ENCODE measurements around the gene PTPN5. TPM values are rescaled to one million over a fixed set of nuclear protein-coding genes. Genes with fewer than 3 reads are reported as not detected.

Gene PTPN5
- polyA plus RNA-seq, 3 donors = not detected

- H2AFZ ChIP-seq (ENCODE audit: insufficient read depth, low read depth, low read length, poor library complexity, severe bottlenecking) = no peak overlapping the region
- peaks cover 43 to 61% (median 51%) of the 10 kb centered on the region in 3 donors for H3K27me3 Mint-ChIP-seq (ENCODE audit: low read depth in 3 of 3)
- H3K27me3 ChIP-seq (ENCODE audit: control insufficient read depth in 2 of 2, insufficient read depth in 2 of 2, low read length in 2 of 2) = peaks cover 24 to 44% of the 10 kb centered on the region in 2 donors
- H3K79me2 ChIP-seq (ENCODE audit: insufficient read depth, low read length) = no peaks in the 10 kb centered on the region
- no peaks in the 10 kb centered on the region for H4K20me1 ChIP-seq (ENCODE audit: insufficient read depth, low read length)
- no peak overlapping the region for H3K4me2 ChIP-seq (replicated peaks; ENCODE audit: extremely low read depth, low read length, poor library complexity, severe bottlenecking)
- H3K36me3 Mint-ChIP-seq = no peaks in the 10 kb centered on the region
- intact Hi-C loops (cut with micrococcal nuclease) = no loop called here
- no peaks in the 10 kb centered on the region for H3K4me1 Mint-ChIP-seq
- no peak overlapping the region for H3K9ac ChIP-seq (ENCODE audit: insufficient read depth, low read length, poor library complexity, severe bottlenecking)
- DNase-seq = no peak
- H3K4me1 ChIP-seq (ENCODE audit: control insufficient read depth in 1 of 2, insufficient read depth in 2 of 2, low read length in 2 of 2) = no peaks in the 10 kb centered on the region
- peak overlapping the region in 1 of 2 donors; percentile 71 for H3K4me3 Mint-ChIP-seq
- TF ChIP-seq, protein P1, sequence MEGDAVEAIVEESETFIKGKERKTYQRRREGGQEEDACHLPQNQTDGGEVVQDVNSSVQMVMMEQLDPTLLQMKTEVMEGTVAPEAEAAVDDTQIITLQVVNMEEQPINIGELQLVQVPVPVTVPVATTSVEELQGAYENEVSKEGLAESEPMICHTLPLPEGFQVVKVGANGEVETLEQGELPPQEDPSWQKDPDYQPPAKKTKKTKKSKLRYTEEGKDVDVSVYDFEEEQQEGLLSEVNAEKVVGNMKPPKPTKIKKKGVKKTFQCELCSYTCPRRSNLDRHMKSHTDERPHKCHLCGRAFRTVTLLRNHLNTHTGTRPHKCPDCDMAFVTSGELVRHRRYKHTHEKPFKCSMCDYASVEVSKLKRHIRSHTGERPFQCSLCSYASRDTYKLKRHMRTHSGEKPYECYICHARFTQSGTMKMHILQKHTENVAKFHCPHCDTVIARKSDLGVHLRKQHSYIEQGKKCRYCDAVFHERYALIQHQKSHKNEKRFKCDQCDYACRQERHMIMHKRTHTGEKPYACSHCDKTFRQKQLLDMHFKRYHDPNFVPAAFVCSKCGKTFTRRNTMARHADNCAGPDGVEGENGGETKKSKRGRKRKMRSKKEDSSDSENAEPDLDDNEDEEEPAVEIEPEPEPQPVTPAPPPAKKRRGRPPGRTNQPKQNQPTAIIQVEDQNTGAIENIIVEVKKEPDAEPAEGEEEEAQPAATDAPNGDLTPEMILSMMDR (IDR thresholded peaks at IDR 0.05) = no peak
- H3K27ac Mint-ChIP-seq = no peak overlapping the region
- H3K36me3 ChIP-seq (replicated peaks in 1 of 2; ENCODE audit: control insufficient read depth in 1 of 2, insufficient read depth in 2 of 2, low read length in 2 of 2) = no peaks in the 10 kb centered on the region
- no peak overlapping the region for H3K27ac ChIP-seq (ENCODE audit: low read depth in 1 of 2, low read length in 2 of 2)
- 21% methylated on average over 13 of the region's 17 CpGs for WGBS (ENCODE audit: insufficient coverage)
- H3K9me3 ChIP-seq (replicated peaks in 1 of 2; ENCODE audit: control insufficient read depth in 1 of 2, insufficient read depth in 1 of 2, low read length in 2 of 2) = no peaks in the 10 kb centered on the region
- H3K4me3 ChIP-seq (replicated peaks in 1 of 3; ENCODE audit: low read depth in 2 of 3, low read length in 3 of 3) = no peak overlapping the region
- H3K9me3 Mint-ChIP-seq = peaks cover 0 to 2% (median 0%) of the 10 kb centered on the region in 7 donors
Observed at GRCh38 chr11:18790883-18791206, 753 bp downstream of the PTPN5 start.

DNA sequence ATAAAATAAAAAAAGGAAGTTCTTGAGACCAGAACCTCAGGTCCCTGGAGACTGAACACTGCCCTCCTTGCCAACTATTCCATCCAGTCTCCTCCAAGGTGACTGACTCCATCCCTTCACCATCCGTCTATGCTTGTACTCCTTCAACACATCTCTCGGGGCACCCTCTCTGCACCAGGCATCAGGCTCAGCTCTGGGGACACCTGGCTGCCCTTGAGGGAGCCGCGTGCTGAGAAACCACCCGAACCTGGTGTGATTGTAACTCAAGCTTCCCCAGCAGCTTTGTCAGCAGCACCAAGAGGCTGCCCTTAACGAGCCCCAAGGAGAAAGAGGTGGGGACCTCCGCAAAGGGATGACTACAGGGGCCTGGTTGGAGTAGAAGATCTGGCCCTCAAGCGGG lies 1.7 kb downstream of the PTPN5 start:
- Histone ChIP-seq H2AFZ (ENCODE audit: insufficient read depth, low read depth, low read length, poor library complexity, severe bottlenecking) (no peak overlapping the region), H3K4me2 (replicated peaks; ENCODE audit: extremely low read depth, low read length, poor library complexity, severe bottlenecking) (no peak overlapping the region), H3K4me1 (ENCODE audit: control insufficient read depth in 1 of 2, insufficient read depth in 2 of 2, low read length in 2 of 2) (no peaks in the 10 kb centered on the region), H3K36me3 (replicated peaks in 1 of 2; ENCODE audit: control insufficient read depth in 1 of 2, insufficient read depth in 2 of 2, low read length in 2 of 2) (no peaks in the 10 kb centered on the region), H4K20me1 (ENCODE audit: insufficient read depth, low read length) (no peaks in the 10 kb centered on the region), H3K9ac (ENCODE audit: insufficient read depth, low read length, poor library complexity, severe bottlenecking) (no peak overlapping the region), H3K27me3 (ENCODE audit: control insufficient read depth in 2 of 2, insufficient read depth in 2 of 2, low read length in 2 of 2) (peaks cover 24 to 44% of the 10 kb centered on the region in 2 donors), H3K27ac (ENCODE audit: low read depth in 1 of 2, low read length in 2 of 2) (no peak overlapping the region), H3K9me3 (replicated peaks in 1 of 2; ENCODE audit: control insufficient read depth in 1 of 2, insufficient read depth in 1 of 2, low read length in 2 of 2) (no peaks in the 10 kb centered on the region), H3K79me2 (ENCODE audit: insufficient read depth, low read length) (no peaks in the 10 kb centered on the region), H3K4me3 (replicated peaks in 1 of 3; ENCODE audit: low read depth in 2 of 3, low read length in 3 of 3) (no peak overlapping the region)
- H3K4me3 Mint-ChIP-seq = peak overlapping the region in 1 of 2 donors; percentile 71
- peaks cover 0 to 2% (median 0%) of the 10 kb centered on the region in 7 donors for H3K9me3 Mint-ChIP-seq
- H3K27me3 Mint-ChIP-seq (ENCODE audit: low read depth in 3 of 3) = peaks cover 43 to 61% (median 49%) of the 10 kb centered on the region in 3 donors
- no peak for DNase-seq
- H3K4me1 Mint-ChIP-seq = no peaks in the 10 kb centered on the region
- no peaks in the 10 kb centered on the region for H3K36me3 Mint-ChIP-seq
- TF ChIP-seq, protein P1 (IDR thresholded peaks at IDR 0.05) = no peak
- 77% methylated on average over 6 of the region's 8 CpGs for WGBS (ENCODE audit: insufficient coverage)
- intact Hi-C loops (cut with micrococcal nuclease) = no loop called here
- H3K27ac Mint-ChIP-seq = no peak overlapping the region
